ENCODE results near the gene METTL24. TPM values are rescaled to one million over a fixed set of nuclear protein-coding genes. Genes with fewer than 3 reads are reported as not detected.

METTL24 gene
- total RNA-seq, 1 experiment from 2014 or later = 0.61 TPM

- Histone ChIP-seq H2BK20ac (ENCODE audit: low read depth, low read length, poor library complexity, severe bottlenecking) (no peak overlapping the region), H2AFZ (ENCODE audit: low read length) (no peak overlapping the region), H3K9me3 (ENCODE audit: control insufficient read depth, low read depth, low read length) (no peaks in the 10 kb centered on the region), H3T11ph (ENCODE audit: low read length) (no peak overlapping the region), H4K8ac (replicated peaks; ENCODE audit: insufficient read length, low read depth, low read length) (no peak overlapping the region), H2BK5ac (ENCODE audit: insufficient read length, low read length) (no peak overlapping the region), H3K27me3 (ENCODE audit: insufficient read depth, low read length) (no peaks in the 10 kb centered on the region), H2BK120ac (ENCODE audit: low read depth, low read length, poor library complexity, severe bottlenecking) (no peak overlapping the region), H3K27ac (ENCODE audit: insufficient read length, low read depth, low read length) (no peak overlapping the region), H4K91ac (ENCODE audit: insufficient read length, low read depth, low read length) (no peak overlapping the region), H4K5ac (ENCODE audit: insufficient read length, low read depth, low read length) (no peak overlapping the region), H3K79me1 (ENCODE audit: insufficient read depth, low read depth, low read length, poor library complexity, severe bottlenecking) (no peaks in the 10 kb centered on the region), H3K4me2 (ENCODE audit: insufficient read depth, insufficient read length, low read length) (no peak overlapping the region), H3K4ac (ENCODE audit: low read depth, low read length) (no peak overlapping the region), H2BK12ac (ENCODE audit: insufficient read length, low read depth, low read length) (no peak overlapping the region), H3K79me2 (ENCODE audit: insufficient read depth, low read length) (no peaks in the 10 kb centered on the region), H3K23me2 (ENCODE audit: insufficient read length, low read depth, low read length, poor library complexity, severe bottlenecking) (no peaks in the 10 kb centered on the region), H4K20me1 (ENCODE audit: control insufficient read depth, insufficient read depth, insufficient read length) (no peaks in the 10 kb centered on the region), H3K18ac (ENCODE audit: insufficient read length, low read depth, low read length) (no peak overlapping the region), H3K4me1 (ENCODE audit: insufficient read depth, low read length) (no peaks in the 10 kb centered on the region), H2BK15ac (ENCODE audit: low read depth, low read length) (no peak overlapping the region), H3K56ac (ENCODE audit: insufficient read length, low read depth, low read length) (no peak overlapping the region), H3K14ac (ENCODE audit: insufficient read depth, low read length) (no peak overlapping the region), H2AK5ac (ENCODE audit: insufficient read length, low read length) (no peak overlapping the region), H3K23ac (ENCODE audit: insufficient read length, low read depth, low read length) (no peak overlapping the region), H3K9ac (ENCODE audit: extremely low read depth, insufficient read length, low read length) (no peak overlapping the region)
- TF ChIP-seq CTCF (conservative IDR thresholded peaks at IDR 0.05) = peak; percentile 73
- Mint-ChIP-seq H3K27ac (no peak overlapping the region), H3K9me3 (no peaks in the 10 kb centered on the region), H3K36me3 (ENCODE audit: insufficient read depth in 1 of 3, low read depth in 3 of 3) (no peaks in the 10 kb centered on the region), H3K4me1 (peaks cover 11 to 12% of the 10 kb centered on the region in 2 experiments), H3K27me3 (ENCODE audit: low read depth) (peaks cover 2% of the 10 kb centered on the region; the same call in 1 of the 2 replicates), H3K4me3 (no peak overlapping the region)
- no CpG with 5 or more reads among the region's 10 CpGs for WGBS (ENCODE audit: extremely low coverage, insufficient read length, low lambda C conversion rate)
- DNase-seq = peak; percentile 70
These were observed 16.2 kb downstream of the METTL24 start for GRCh38 chr6:110341663-110342596.

Data from H9 (cell line).